SU-DHL-6 (cell line): Measurements from ENCODE around the gene CISD3.
"Not testable (repeated sequence)": the region's sequence is repeated elsewhere in the genome, so short reads cannot be mapped to it uniquely, and the experiment has no call there.

Source experiments
- H2AFZ ChIP-seq: fragments of 200-600 bp; sonication (generic); 2 replicates; pipeline ENCODE4 v1.6.1; 2014; ENCODE audit warnings: low read depth, mild to moderate bottlenecking, moderate library complexity, mixed read lengths, antibody characterized with exemption, low read length; ENCODE audit not compliant: severe bottlenecking
- H3F3A ChIP-seq: fragments of 200-600 bp; shearing (Covaris generic); 2 replicates; pipeline ENCODE4 v1.6.0; 2016; ENCODE audit warnings: antibody characterized with exemption, mild to moderate bottlenecking; ENCODE audit not compliant: insufficient read depth
- H3K27ac ChIP-seq: fragments of 200-600 bp; sonication (generic); 2 replicates; pipeline ENCODE4 v1.5.1; 2016; ENCODE audit warnings: low read depth, mild to moderate bottlenecking, low read length, moderate library complexity, mixed read lengths
- H3K27me3 ChIP-seq: fragments of 200-600 bp; sonication (generic), shearing (Covaris generic); 2 replicates; pipeline ENCODE4 v1.6.0; 2014; ENCODE audit warnings: mild to moderate bottlenecking, low read length
- H3K36me3 ChIP-seq: fragments of 200-600 bp; sonication (generic); 2 replicates; pipeline ENCODE4 v1.6.1; 2014; ENCODE audit warnings: mild to moderate bottlenecking, low read length, mixed read lengths
- H3K4me2 ChIP-seq: fragments of 300-600, 200-600 bp; shearing (Covaris generic), sonication (generic); 2 replicates; pipeline ENCODE4 v1.6.0; 2014; ENCODE audit warnings: low read length, low read depth, mild to moderate bottlenecking; ENCODE audit not compliant: poor library complexity, severe bottlenecking
- H3K4me3 ChIP-seq: fragments of 200-600 bp; sonication (generic); 2 replicates; pipeline ENCODE4 v1.5.1; 2014; ENCODE audit warnings: antibody characterized with exemption, low read length, mild to moderate bottlenecking, mixed read lengths; ENCODE audit not compliant: insufficient read depth, poor library complexity, severe bottlenecking
- H3K79me2 ChIP-seq: fragments of 200-600 bp; sonication (generic); 2 replicates; pipeline ENCODE4 v1.6.1; 2014; ENCODE audit warnings: mild to moderate bottlenecking, low read length, moderate library complexity; ENCODE audit not compliant: insufficient read depth
- H3K9ac ChIP-seq: fragments of 200-600 bp; sonication (generic); 2 replicates; pipeline ENCODE4 v1.7.0; 2014; ENCODE audit warnings: mild to moderate bottlenecking, low read length
- H3K9me2 ChIP-seq: fragments of 200-600 bp; sonication (generic); replicated peaks from 2 replicates; pipeline ENCODE4 v1.6.1; 2014; ENCODE audit warnings: low read length; ENCODE audit not compliant: insufficient read depth
- H3K9me3 ChIP-seq: fragments of 200-600 bp; sonication (generic); 2 replicates; pipeline ENCODE4 v1.6.1; 2014; ENCODE audit warnings: low read length, mixed read lengths; ENCODE audit not compliant: insufficient read depth
- H4K20me1 ChIP-seq: fragments of 200-600 bp; sonication (generic); 2 replicates; pipeline ENCODE4 v1.6.1; 2014; ENCODE audit warnings: low read depth, mild to moderate bottlenecking, antibody characterized with exemption, low read length, moderate library complexity, mixed read lengths
- EZH2phosphoT487 ChIP-seq: fragments of 200-600 bp; sonication (generic), shearing (Covaris generic); conservative IDR thresholded peaks from 2 replicates; pipeline ENCODE4 v1.6.1; 2018; ENCODE audit warnings: mild to moderate bottlenecking, antibody characterized with exemption, low read length, moderate library complexity, mixed read lengths
- TF ChIP-seq, protein P1 (sequence below): fragments of 200-600 bp; sonication (generic); IDR thresholded peaks from one replicate; pipeline ENCODE4 v1.5.1; 2017; ENCODE audit warnings: antibody characterized with exemption, mild to moderate bottlenecking, low read length, moderate library complexity; ENCODE audit not compliant: insufficient read depth, poor library complexity, severe bottlenecking

Gene CISD3

DNA sequence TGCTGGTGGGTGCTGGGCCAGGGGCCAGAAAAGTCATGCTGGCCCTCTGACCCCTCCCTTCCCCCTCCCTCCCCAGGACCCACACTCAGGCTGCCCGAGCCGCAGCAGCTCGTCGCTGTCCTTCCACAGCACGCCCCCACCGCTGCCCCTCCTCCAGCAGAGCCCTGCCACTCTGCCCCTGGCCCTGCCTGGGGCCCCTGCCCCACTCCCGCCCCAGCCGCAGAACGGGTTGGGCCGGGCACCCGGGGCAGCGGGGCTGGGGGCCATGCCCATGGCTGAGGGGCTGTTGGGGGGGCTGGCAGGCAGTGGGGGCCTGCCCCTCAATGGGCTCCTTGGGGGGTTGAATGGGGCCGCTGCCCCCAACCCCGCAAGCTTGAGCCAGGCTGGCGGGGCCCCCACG is 8.3 kb upstream of the CISD3 start:
- TF ChIP-seq, protein P1, sequence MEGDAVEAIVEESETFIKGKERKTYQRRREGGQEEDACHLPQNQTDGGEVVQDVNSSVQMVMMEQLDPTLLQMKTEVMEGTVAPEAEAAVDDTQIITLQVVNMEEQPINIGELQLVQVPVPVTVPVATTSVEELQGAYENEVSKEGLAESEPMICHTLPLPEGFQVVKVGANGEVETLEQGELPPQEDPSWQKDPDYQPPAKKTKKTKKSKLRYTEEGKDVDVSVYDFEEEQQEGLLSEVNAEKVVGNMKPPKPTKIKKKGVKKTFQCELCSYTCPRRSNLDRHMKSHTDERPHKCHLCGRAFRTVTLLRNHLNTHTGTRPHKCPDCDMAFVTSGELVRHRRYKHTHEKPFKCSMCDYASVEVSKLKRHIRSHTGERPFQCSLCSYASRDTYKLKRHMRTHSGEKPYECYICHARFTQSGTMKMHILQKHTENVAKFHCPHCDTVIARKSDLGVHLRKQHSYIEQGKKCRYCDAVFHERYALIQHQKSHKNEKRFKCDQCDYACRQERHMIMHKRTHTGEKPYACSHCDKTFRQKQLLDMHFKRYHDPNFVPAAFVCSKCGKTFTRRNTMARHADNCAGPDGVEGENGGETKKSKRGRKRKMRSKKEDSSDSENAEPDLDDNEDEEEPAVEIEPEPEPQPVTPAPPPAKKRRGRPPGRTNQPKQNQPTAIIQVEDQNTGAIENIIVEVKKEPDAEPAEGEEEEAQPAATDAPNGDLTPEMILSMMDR, result no peak
- no peak for TF ChIP-seq EZH2phosphoT487
- Histone ChIP-seq H3K27me3 (no peaks in the 10 kb centered on the region), H3K4me3 (no peak overlapping the region), H3K27ac (no peak overlapping the region), H3K9me3 (no peaks in the 10 kb centered on the region), H3K36me3 (peaks cover 3% of the 10 kb centered on the region; the same call in 1 of the 2 replicates), H3K79me2 (no peaks in the 10 kb centered on the region), H3F3A (no peaks in the 10 kb centered on the region), H3K4me2 (no peak overlapping the region), H4K20me1 (no peaks in the 10 kb centered on the region), H3K9ac (no peak overlapping the region), H3K9me2 (no peaks in the 10 kb centered on the region), H2AFZ (no peak overlapping the region)

DNA sequence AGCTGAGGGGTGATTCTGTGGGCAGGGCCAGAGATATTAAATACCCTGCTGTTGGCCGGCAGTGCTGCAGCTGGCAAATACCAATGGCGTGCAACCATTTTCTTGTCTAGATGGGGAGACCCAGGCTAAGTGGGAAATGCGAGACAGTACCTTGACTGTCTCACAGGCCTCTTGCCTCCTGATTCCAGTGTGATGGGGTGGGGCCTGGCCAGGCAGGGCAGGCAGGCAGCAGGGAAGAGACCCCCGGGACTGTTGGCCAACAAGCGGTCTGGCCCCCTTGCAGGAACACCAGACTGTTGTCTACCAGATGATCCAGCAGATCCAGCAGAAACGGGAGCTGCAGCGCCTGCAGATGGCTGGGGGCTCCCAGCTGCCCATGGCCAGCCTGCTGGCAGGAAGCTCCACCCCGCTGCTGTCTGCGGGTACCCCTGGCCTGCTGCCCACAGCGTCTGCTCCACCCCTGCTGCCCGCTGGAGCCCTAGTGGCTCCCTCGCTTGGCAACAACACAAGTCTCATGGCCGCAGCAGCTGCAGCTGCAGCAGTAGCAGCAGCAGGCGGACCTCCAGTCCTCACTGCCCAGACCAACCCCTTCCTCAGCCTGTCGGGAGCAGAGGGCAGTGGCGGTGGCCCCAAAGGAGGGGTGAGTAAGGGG is 5.7 kb upstream of the CISD3 start:
- Histone ChIP-seq H4K20me1 (no peaks in the 10 kb centered on the region), H3K9ac (no peak overlapping the region), H3F3A (peaks cover 10% of the 10 kb centered on the region), H2AFZ (no peak overlapping the region), H3K4me2 (no peak overlapping the region), H3K36me3 (0 out of 2 replicates have a peak, but pooled peaks cover 3% of the 10 kb centered on the region), H3K27ac (no peak overlapping the region), H3K9me2 (no peaks in the 10 kb centered on the region), H3K79me2 (no peaks in the 10 kb centered on the region), H3K27me3 (no peaks in the 10 kb centered on the region), H3K4me3 (no peak overlapping the region), H3K9me3 (no peaks in the 10 kb centered on the region)
- TF ChIP-seq, protein P1, result no peak
- TF ChIP-seq EZH2phosphoT487, result no peak

DNA sequence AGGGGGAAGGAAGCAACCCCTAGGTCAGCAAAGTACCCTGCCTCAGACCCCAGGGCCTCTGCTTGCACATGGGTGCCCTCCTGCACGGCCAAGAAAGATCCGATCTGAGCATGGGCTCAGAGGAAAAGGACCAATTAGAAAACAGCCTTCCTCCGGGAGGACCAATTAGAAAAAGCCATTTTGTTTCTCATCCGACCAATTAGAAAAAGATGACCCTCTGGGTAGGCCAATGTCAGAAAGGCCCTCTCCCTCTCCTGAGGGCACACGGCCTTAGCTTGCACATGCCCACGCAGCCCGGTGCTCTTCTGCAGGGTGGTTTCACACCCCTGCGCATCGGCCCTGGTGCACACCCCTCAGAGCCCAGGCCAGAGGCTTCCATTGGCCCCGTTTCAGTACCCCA is 5.1 kb upstream of the CISD3 start:
- no peak overlapping the region for H3K9ac ChIP-seq
- no peaks in the 10 kb centered on the region for H3K9me2 ChIP-seq
- no peaks in the 10 kb centered on the region for H3K9me3 ChIP-seq
- H2AFZ ChIP-seq, result no peak overlapping the region
- H4K20me1 ChIP-seq, result no peaks in the 10 kb centered on the region
- 0 out of 2 replicates have a peak, but pooled peaks cover 3% of the 10 kb centered on the region for H3K36me3 ChIP-seq
- H3K4me2 ChIP-seq, result no peak overlapping the region
- no peaks in the 10 kb centered on the region for H3K79me2 ChIP-seq
- H3F3A ChIP-seq, result peaks cover 10% of the 10 kb centered on the region
- TF ChIP-seq EZH2phosphoT487, result no peak
- TF ChIP-seq, protein P1, result no peak
- no peaks in the 10 kb centered on the region for H3K27me3 ChIP-seq
- no peak overlapping the region for H3K27ac ChIP-seq
- no peak overlapping the region for H3K4me3 ChIP-seq

DNA sequence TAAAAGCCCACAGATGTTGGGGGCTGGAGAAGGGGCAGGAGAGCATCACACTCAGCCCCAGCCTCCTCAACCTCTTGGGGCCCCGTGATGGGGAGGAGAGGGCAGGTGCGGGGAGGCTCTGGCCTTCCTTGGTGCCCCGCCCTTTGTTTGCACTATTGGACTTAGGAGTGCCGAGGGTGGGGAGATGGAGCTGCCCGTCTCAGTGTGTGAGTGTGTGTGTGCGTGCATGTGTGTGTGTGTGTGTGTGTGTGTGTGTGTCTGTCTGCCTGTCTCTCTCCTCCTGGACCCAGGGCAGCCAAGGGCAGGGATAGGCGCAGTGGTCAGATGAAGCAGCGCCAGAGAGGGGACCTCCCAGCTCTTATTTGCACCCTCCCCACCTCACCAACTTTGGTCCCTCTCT is 4.0 kb upstream of the CISD3 start:
- H3F3A ChIP-seq, result peaks cover 15% of the 10 kb centered on the region
- not testable (repeated sequence) for H2AFZ ChIP-seq, H3K36me3 ChIP-seq, H3K9ac ChIP-seq, H3K27me3 ChIP-seq, H4K20me1 ChIP-seq, H3K27ac ChIP-seq, H3K9me2 ChIP-seq, H3K4me2 ChIP-seq, H3K79me2 ChIP-seq, H3K4me3 ChIP-seq, H3K9me3 ChIP-seq
